Measurements from ENCODE around the gene SPATA2. TPM values are rescaled to one million over a fixed set of nuclear protein-coding genes. Genes with fewer than 3 reads are reported as not detected.

The SPATA2 gene
- total RNA-seq, 1 donor from 2014 or later, result 3.2 TPM

DNA sequence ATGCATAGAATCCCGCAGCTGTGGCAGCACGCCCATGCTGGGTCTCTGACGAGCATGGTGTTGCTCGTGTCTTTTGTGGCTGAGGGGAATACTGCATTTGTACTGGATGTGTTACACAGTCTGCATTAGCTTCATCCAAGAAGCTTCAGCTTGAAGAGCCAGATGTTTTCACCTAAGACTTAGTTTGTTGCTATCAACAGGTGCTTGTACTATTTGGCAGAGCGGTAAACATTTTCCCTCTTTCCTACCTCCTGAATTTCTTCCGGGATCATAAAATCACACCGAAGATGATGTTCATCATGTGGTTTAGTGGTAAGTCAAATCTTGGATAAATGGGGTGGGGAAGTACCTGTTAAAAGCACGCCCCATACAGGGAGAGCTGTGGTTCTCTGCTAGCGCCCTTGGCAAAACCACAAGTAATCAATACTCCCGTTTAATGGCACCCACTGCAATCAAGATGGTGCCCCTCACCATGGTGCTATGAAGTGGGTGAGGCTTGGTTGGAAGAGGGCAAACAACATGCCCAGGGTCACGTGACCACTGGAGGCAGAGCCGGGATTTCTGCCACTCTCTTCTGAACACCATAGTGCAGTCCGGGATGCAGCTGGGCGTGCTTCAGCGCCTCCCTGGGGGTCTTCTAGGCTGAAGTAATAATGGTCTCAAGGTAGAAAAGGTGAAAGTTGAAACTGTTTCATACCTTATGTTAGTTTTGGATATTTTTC lies 34.4 kb downstream of the SPATA2 start:
- H3K4me3 ChIP-seq (ENCODE audit: low read depth, low read length), result no peak overlapping the region
- DNase-seq (ENCODE audit: low read depth), result no peak
- TF ChIP-seq, protein P1, sequence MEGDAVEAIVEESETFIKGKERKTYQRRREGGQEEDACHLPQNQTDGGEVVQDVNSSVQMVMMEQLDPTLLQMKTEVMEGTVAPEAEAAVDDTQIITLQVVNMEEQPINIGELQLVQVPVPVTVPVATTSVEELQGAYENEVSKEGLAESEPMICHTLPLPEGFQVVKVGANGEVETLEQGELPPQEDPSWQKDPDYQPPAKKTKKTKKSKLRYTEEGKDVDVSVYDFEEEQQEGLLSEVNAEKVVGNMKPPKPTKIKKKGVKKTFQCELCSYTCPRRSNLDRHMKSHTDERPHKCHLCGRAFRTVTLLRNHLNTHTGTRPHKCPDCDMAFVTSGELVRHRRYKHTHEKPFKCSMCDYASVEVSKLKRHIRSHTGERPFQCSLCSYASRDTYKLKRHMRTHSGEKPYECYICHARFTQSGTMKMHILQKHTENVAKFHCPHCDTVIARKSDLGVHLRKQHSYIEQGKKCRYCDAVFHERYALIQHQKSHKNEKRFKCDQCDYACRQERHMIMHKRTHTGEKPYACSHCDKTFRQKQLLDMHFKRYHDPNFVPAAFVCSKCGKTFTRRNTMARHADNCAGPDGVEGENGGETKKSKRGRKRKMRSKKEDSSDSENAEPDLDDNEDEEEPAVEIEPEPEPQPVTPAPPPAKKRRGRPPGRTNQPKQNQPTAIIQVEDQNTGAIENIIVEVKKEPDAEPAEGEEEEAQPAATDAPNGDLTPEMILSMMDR (conservative IDR thresholded peaks at IDR 0.05; ENCODE audit: low read depth, low read length), result no peak

DNA sequence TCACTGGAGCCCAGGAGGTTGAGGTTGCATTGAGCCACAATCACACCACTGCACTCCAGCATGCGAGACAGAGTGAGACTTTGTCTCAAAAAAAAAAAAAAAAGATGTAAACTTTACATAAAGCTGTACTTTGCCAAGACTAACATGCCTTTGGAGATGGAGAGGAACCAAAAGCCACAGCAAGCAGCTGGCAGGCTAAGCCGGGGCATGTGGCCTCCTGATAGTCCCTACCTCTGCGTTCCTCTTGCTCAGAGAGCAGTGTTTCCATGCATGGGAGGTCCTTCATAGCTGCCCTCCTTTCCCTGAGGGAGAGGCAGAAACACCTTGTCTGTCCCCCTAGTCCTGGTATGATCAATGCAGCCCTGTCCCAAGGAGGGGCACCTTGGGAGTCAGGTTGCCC lies 35.2 kb downstream of the SPATA2 start:
- H3K4me3 ChIP-seq (ENCODE audit: low read depth, low read length), result no peak overlapping the region
- TF ChIP-seq, protein P1 (conservative IDR thresholded peaks at IDR 0.05; ENCODE audit: low read depth, low read length), result no peak
- no peak for DNase-seq (ENCODE audit: low read depth)

DNA sequence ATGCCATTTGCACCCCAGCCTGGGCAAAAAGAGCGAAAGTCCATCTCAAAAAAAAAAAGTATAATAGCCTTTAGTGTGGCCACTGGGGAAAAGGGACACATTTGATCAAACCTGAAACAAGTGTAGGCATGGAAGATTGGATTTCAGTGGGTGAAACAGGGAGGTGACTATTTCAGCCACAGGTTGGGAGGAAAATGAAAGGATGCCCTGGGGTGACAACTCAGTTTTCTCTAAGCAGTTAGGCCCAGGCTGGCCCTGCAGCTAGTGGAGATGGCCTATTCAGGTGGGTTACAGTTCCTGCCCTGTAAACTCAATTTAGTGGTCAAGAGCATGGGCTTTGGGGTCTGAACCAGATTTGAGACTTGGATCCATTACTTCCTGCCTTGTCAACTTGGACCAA lies 36.4 kb downstream of the SPATA2 start:
- no peak overlapping the region for H3K4me3 ChIP-seq (ENCODE audit: low read depth, low read length)
- no peak for DNase-seq (ENCODE audit: low read depth)
- TF ChIP-seq, protein P1 (conservative IDR thresholded peaks at IDR 0.05; ENCODE audit: low read depth, low read length), result no peak

DNA sequence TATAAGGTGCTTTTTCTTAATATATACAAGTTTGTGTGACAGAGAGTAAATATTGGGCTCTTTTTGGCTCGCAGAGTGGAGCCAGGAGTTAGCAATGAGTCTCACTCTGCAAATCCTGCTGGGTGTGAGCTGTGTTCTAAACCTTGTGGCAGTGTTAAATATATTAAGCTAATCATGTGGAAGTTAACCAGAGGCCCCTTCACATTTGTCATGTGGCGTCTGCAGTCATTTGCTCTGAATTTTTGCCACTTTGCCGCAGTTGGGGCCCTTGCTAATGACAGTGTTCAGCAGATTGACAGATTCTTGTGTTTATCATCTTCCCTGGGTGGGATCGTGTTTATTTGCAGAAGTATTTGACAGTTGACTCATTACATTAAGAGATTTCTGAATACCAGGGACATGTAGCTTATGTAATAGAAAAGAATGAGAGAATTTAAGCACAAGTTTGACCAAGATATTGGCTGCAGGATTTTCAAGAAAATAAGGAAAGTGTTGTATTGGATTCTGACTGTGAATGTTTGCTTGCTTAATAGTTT lies 37.9 kb downstream of the SPATA2 start:
- H3K4me3 ChIP-seq (ENCODE audit: low read depth, low read length), result no peak overlapping the region
- TF ChIP-seq, protein P1 (conservative IDR thresholded peaks at IDR 0.05; ENCODE audit: low read depth, low read length), result no peak
- no peak for DNase-seq (ENCODE audit: low read depth)

DNA sequence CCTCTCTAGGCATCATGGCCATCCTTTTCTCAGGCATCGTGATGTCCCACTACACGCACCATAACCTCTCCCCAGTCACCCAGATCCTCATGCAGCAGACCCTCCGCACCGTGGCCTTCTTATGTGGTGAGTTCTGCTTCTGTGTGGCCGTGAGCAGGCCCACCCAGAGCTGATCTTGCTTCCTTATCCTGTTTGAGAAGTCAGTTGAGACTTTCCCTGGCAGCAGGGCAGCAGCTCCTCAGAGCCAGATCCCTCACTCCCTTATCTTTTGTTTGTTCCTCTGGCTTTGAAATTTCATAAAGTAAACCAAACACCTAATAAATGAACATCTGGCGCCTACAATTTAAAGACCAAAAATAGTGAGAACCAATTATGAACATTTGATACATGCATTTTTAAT lies 40.6 kb downstream of the SPATA2 start:
- H3K4me3 ChIP-seq (ENCODE audit: low read depth, low read length), result no peak overlapping the region
- TF ChIP-seq, protein P1 (conservative IDR thresholded peaks at IDR 0.05; ENCODE audit: low read depth, low read length), result no peak

DNA sequence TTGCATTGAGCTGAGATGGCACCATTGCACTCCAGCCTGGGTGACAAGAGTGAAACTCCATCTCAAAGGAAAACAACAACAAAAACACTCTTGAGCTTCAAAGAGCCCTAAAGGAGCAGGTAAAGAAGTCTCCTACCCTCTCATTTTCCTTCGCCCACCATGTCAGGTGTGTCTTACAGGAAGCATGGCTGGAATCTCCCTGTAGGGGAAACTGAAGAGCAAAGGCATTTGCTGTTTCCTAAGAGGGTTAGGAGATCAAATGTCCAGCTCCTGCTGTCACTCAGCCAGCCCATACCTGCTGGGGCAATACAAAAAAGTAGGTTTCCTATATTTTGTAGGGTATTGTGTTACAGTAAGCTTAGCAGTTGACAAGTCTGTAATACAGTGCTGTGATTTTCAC lies 43.3 kb downstream of the SPATA2 start:
- TF ChIP-seq, protein P1 (conservative IDR thresholded peaks at IDR 0.05; ENCODE audit: low read depth, low read length), result no peak
- no peak for DNase-seq (ENCODE audit: low read depth)
- H3K4me3 ChIP-seq (ENCODE audit: low read depth, low read length), result no peak overlapping the region

More for the DNA sequence above, 40.6 kb downstream of the SPATA2 start:
- DNase-seq (ENCODE audit: low read depth), result no peak
